HL-60 (cell line): Measurements from ENCODE around the gene HOXC12.
A peak's percentile ranks its signal among the peaks of the same experiment; 100 is the strongest.

ENCODE experiments used
- DNase-seq, 2 experiments: peaks; one replicate each; pipeline ENCODE4 v3.0.0-alpha.2; 2010 to 2020; ENCODE audit warnings: low read depth in 1 of 2, low spot score in 1 of 2
- H3K27ac ChIP-seq: fragments of 250-450 bp; sonication (Bioruptor Pico); replicated peaks from 2 replicates; pipeline ENCODE4 v1.5.1; 2020; ENCODE audit warnings: mild to moderate bottlenecking, moderate library complexity
- H3K27me3 ChIP-seq: fragments of 250-450 bp; sonication (Bioruptor Pico); 2 replicates; pipeline ENCODE4 v1.5.1; 2021; ENCODE audit warnings: mild to moderate bottlenecking, moderate library complexity; ENCODE audit not compliant: insufficient read depth, poor library complexity, severe bottlenecking
- H3K4me3 ChIP-seq: replicated peaks from 2 replicates; pipeline ENCODE4 v1.5.1; 2011; ENCODE audit warnings: mild to moderate bottlenecking, control low read depth, low read length; ENCODE audit not compliant: insufficient read depth
- CTCF ChIP-seq: IDR thresholded peaks from one replicate; pipeline ENCODE4 v1.5.1; 2011; ENCODE audit warnings: low read length, control low read depth, inconsistent platforms; ENCODE audit not compliant: insufficient read depth
- GABPA ChIP-seq: IDR thresholded peaks from 2 replicates; pipeline ENCODE4 v1.6.1; 2012; ENCODE audit warnings: low read depth
- POLR2AphosphoS5 ChIP-seq: IDR thresholded peaks from 2 replicates; pipeline ENCODE4 v1.6.1; 2012; ENCODE audit warnings: low read depth
- REST ChIP-seq: IDR thresholded peaks from 2 replicates; pipeline ENCODE4 v1.6.1; 2012; ENCODE audit warnings: low read depth; ENCODE audit not compliant: insufficient replicate concordance
- SPI1 ChIP-seq: IDR thresholded peaks from 2 replicates; pipeline ENCODE4 v1.6.1; 2012; ENCODE audit warnings: low read depth, mild to moderate bottlenecking, borderline replicate concordance

The HOXC12 gene

GRCh38 chr12:54005853-54006558, 51.3 kb downstream of the HOXC12 start:
- peak overlapping the region; percentile 5; the same call in 1 of the 2 replicates for H3K4me3 ChIP-seq
- peaks cover 87% of the 10 kb centered on the region for H3K27me3 ChIP-seq
- H3K27ac ChIP-seq: no peak overlapping the region
- TF ChIP-seq REST: no peak
- peak; percentile 69 for TF ChIP-seq CTCF
- peak; percentile 39; the same call in 1 of the 2 replicates for TF ChIP-seq SPI1
- no peak for TF ChIP-seq GABPA
- no peak for TF ChIP-seq POLR2AphosphoS5
- DNase-seq: peak; percentile 61 to 82

GRCh38 chr12:54006559-54007220, 52.0 kb downstream of the HOXC12 start:
- H3K27me3 ChIP-seq: peaks cover 87% of the 10 kb centered on the region
- DNase-seq: no peak
- H3K27ac ChIP-seq: no peak overlapping the region
- H3K4me3 ChIP-seq: peak overlapping the region; percentile 5; the same call in 1 of the 2 replicates
- no peak for TF ChIP-seq SPI1
- no peak for TF ChIP-seq GABPA
- no peak for TF ChIP-seq CTCF
- TF ChIP-seq REST: no peak
- TF ChIP-seq POLR2AphosphoS5: no peak

GRCh38 chr12:54007538-54008259, 53.0 kb downstream of the HOXC12 start:
- DNase-seq: no peak
- peaks cover 82% of the 10 kb centered on the region for H3K27me3 ChIP-seq
- H3K4me3 ChIP-seq: no peak overlapping the region
- H3K27ac ChIP-seq: no peak overlapping the region
- TF ChIP-seq REST: no peak
- no peak for TF ChIP-seq SPI1
- no peak for TF ChIP-seq POLR2AphosphoS5
